ENCODE data around the gene KRTAP20-2.

Gene KRTAP20-2

DNA sequence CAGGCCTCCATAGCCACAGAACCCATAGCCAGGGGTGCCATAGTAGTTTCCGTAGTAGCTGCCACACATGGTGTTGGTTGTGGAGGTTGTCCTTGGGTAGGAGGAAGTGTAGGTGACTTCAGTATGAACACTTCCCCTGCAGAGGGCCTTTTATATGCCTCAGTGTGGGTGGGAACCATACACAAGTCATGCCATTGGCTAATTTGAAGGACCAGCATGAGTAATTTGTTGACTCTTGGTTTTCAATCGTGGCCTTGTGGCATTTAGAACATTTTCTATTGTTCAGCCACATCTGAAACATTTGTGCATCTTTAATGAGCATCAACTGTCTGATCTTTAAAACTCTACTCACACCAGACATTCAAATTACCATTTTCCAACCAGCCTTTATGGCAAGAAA lies 21.2 kb upstream of the KRTAP20-2 start, which contains the start of gene KRTAP6-1:
Gene KRTAP6-1, minus strand, starts transcription at position 95 of the 400 bp plus-strand sequence. Its CDS starts 26 bp downstream, at position 69.
- TF ChIP-seq, protein P1, sequence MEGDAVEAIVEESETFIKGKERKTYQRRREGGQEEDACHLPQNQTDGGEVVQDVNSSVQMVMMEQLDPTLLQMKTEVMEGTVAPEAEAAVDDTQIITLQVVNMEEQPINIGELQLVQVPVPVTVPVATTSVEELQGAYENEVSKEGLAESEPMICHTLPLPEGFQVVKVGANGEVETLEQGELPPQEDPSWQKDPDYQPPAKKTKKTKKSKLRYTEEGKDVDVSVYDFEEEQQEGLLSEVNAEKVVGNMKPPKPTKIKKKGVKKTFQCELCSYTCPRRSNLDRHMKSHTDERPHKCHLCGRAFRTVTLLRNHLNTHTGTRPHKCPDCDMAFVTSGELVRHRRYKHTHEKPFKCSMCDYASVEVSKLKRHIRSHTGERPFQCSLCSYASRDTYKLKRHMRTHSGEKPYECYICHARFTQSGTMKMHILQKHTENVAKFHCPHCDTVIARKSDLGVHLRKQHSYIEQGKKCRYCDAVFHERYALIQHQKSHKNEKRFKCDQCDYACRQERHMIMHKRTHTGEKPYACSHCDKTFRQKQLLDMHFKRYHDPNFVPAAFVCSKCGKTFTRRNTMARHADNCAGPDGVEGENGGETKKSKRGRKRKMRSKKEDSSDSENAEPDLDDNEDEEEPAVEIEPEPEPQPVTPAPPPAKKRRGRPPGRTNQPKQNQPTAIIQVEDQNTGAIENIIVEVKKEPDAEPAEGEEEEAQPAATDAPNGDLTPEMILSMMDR (IDR thresholded peaks at IDR 0.05; ENCODE audit: extremely low read depth, missing control alignments), result no peak
- DNase-seq (ENCODE audit: low spot score), result no peak

DNA sequence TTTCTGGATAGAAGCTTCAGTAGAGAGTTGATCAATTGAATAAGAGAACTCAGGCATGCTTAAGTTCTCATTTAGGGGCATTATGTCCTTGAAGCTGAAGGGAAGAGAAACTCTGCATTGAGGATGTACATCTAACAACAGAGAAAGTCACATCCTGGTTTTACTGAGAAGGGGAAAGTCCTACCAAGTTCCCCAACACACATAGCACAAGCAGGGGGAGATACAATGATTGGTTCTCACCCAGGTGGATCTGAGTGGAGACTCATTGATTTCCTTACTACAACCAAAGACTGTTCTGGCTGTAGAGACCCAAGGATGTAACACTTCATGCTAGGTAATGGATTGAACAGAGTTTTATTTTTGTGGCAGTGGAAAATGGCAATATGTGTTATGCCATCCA lies 19.8 kb upstream of the KRTAP20-2 start:
- DNase-seq (ENCODE audit: low spot score), result no peak
- TF ChIP-seq, protein P1 (IDR thresholded peaks at IDR 0.05; ENCODE audit: extremely low read depth, missing control alignments), result no peak

DNA sequence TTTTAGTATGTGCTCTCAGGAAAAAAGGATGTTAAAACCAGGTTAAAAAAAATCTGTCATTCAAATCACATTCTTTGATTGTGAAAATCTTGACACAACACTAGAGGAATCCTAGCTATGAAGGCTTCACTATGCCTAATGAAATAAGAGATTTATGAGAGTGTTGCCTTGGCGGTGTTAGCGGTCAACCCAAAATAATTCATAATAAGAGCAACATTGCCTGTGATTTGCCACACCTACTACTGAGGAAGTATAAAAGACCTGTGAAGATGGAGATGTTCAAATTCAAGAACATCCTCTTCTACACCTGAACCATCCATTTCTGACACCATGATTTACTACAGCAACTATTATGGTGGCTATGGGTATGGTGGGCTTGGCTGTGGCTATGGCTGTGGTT lies 18.9 kb upstream of the KRTAP20-2 start, which contains the start of gene KRTAP20-1:
Gene KRTAP20-1, plus strand, starts transcription at position 301 of the 400 bp plus-strand sequence. Its CDS starts 30 bp downstream, at position 331.
- TF ChIP-seq, protein P1 (IDR thresholded peaks at IDR 0.05; ENCODE audit: extremely low read depth, missing control alignments), result no peak
- DNase-seq (ENCODE audit: low spot score), result no peak

DNA sequence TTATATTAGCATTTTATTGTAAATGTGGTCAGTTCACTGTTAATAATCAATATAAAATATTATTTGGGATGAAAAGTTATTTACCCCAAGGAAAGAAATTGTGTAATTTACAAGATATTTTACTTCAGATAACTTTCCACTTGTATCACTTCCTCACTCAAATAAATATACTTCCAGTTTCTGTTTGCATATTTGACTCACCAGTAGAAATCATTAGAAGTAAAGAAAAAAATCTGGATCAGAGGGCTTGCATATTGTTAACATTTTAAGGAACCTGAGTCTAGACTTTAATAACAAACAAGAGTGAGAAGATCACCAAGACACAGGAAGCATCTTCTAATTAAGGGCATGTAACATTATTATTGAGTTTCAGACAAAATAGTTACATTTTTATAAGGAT lies 14.9 kb upstream of the KRTAP20-2 start:
- TF ChIP-seq, protein P1 (IDR thresholded peaks at IDR 0.05; ENCODE audit: extremely low read depth, missing control alignments), result no peak
- DNase-seq (ENCODE audit: low spot score), result no peak

DNA sequence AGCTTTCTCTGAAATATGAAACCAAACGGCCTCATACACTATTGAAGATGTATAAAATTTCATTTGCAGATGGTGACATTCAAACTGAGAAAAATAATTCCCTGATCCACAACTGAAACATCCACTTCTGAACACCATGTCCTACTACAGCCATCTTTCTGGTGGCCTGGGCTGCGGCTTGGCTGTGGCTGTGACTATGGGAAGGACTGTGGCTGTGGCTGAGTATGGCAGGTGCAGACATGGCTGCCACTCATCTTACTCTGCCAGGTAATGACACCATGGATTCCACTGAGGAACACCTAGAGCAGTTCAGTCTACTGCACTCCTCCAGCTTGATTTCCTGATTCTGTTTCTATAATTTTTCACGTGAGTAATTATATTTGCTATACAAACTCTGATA lies 14.5 kb upstream of the KRTAP20-2 start, which contains the start of gene KRTAP20-4:
Gene KRTAP20-4, plus strand, starts transcription at position 106 of the 400 bp plus-strand sequence.
- DNase-seq (ENCODE audit: low spot score), result no peak

DNA sequence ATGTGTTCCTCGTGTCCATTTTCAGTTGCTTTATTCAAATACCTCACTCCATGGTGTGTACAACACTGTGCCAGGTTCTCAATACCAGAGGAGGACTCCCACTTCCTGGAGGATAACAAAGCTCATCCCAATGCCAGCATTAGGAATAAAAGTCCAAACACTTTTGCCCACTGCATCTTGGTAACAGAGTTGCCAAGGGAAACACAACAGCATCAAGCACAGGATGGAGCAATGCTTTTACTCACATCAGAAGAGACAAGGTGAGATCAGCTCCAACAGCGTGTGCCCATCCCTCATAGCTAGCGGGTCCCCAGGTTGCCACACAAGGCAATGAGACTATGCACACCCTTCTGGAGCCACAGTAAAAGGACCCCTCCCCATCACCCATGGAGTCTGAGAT lies 11.6 kb upstream of the KRTAP20-2 start:
- DNase-seq (ENCODE audit: low spot score), result no peak
- TF ChIP-seq, protein P1 (IDR thresholded peaks at IDR 0.05; ENCODE audit: extremely low read depth, missing control alignments), result no peak

More for the DNA sequence above, 14.5 kb upstream of the KRTAP20-2 start, which contains the start of gene KRTAP20-4:
- TF ChIP-seq, protein P1 (IDR thresholded peaks at IDR 0.05; ENCODE audit: extremely low read depth, missing control alignments), result no peak

DNA sequence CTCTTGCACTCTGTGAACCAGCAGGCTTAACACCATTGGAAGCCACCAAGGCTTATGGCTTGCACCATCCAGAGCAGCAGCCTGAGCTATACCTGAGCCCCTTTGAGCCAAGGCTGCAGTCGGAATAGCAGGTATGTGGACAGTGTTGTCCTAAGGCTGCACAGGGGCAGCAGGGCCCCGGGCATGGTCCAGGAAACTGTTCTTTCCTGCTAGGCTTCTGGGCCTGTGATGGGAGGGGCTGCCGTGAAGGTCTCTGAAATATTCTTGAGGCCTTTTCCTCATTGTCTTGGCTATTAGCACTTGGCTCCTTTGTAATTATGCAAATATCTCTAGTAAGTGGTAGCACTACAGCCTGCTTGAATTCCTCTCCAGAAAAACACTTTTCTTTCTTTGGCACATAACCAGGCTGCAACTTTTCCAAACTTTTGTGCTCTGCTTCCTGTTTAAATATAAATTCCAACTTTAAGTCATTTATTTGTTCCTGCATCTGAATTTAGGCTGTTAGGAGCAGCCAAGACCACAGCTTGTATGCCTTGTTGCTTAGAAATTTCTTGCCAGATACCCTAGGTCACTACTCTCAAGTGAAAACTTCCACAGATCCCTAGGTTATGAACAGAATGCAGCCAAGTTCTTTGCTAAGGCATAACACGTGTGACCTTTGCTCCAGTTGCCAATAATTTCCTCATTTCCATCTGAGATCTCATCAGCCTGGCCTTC lies 9.4 kb upstream of the KRTAP20-2 start:
- no peak for DNase-seq (ENCODE audit: low spot score)
- TF ChIP-seq, protein P1 (IDR thresholded peaks at IDR 0.05; ENCODE audit: extremely low read depth, missing control alignments), result no peak
